WI38 (cell line): ENCODE data around the gene CEP170B.

Experiments used
- H3K4me3 ChIP-seq: 2 replicates; pipeline ENCODE4 v1.5.1; 2011; ENCODE audit warnings: low read depth, mild to moderate bottlenecking, control low read depth, low read length
- CTCF ChIP-seq: IDR thresholded peaks from 2 replicates; pipeline ENCODE4 v1.5.1; 2012; ENCODE audit warnings: low read depth, mild to moderate bottlenecking, control low read depth, low read length

CEP170B gene

GRCh38 chr14:104923640-104924420 lies 58.8 kb downstream of the CEP170B start:
- H3K4me3 ChIP-seq, result no peak overlapping the region
- TF ChIP-seq CTCF, result no peak

- no peak for TF ChIP-seq CTCF
- no peak within 1 kb of the TSS for H3K4me3 ChIP-seq
These were observed 59.5 kb downstream of the CEP170B start, which contains the start of gene PLD4 for GRCh38 chr14:104924421-104925213. Gene PLD4, plus strand, starts transcription at chr14:104924879. Its CDS starts 2,262 bp downstream, at chr14:104927141.

- no peak for TF ChIP-seq CTCF
- no peak overlapping the region for H3K4me3 ChIP-seq
These were observed 60.3 kb downstream of the CEP170B start for GRCh38 chr14:104925214-104925854.

- TF ChIP-seq CTCF, result no peak
- H3K4me3 ChIP-seq, result no peak overlapping the region
These were observed 61.0 kb downstream of the CEP170B start for GRCh38 chr14:104925855-104926609.

GRCh38 chr14:104926619-104927431 lies 61.8 kb downstream of the CEP170B start:
- no peak overlapping the region for H3K4me3 ChIP-seq
- no peak for TF ChIP-seq CTCF

- no peak overlapping the region for H3K4me3 ChIP-seq
- TF ChIP-seq CTCF, result no peak
These were observed 62.4 kb downstream of the CEP170B start for GRCh38 chr14:104927432-104927816.
